K562 (cell line): ENCODE results near the gene CELSR1. TPM values are rescaled to one million over a fixed set of nuclear protein-coding genes. Genes with fewer than 3 reads are reported as not detected.

Experiments
- ATAC-seq: fragments of 200-7000 bp; cut with Tn5 transposase; 3 replicates; pipeline ENCODE4 v1.9.1; 2020; ENCODE audit warnings: moderate library complexity
- BruUV-seq: library from RNA; stranded (reverse); fragments of 400-500 nt; replicated peaks from 2 replicates; lab custom pipeline; 2021; lab: Mats Ljungman, UMichigan
- CTCF ChIA-PET: fragments of 300-600 bp; formaldehyde crosslinking; extraction: SDS; loops from one replicate; lab custom pipeline; 2021; ENCODE audit warnings: low intra/inter-chr PET ratio; lab: Yijun Ruan, JAX
- POLR2A ChIA-PET: fragments of 300-600, 350-650 bp; sonication (Branson Sonifier 250); formaldehyde crosslinking; extraction: SDS; loops from one replicate; lab custom pipeline; 2021; ENCODE audit warnings: antibody characterized with exemption, inconsistent platforms; lab: Yijun Ruan, JAX
- DNase-seq, 4 experiments: peaks; one replicate each; pipeline versions ENCODE4 v3.0.0 to v3.0.0-alpha.2; 2011 to 2018; ENCODE audit warnings: low spot score in 3 of 4, mixed read lengths in 3 of 4; ENCODE audit errors: extremely low read depth in 1 of 4
- FAIRE-seq: peaks from 2 replicates; lab custom pipeline; 2011; peaks lifted over from hg19 to GRCh38; lab: Jason Lieb, UNC
- H2AFZ ChIP-seq: 2 replicates; pipeline ENCODE4 v1.6.0; 2011; ENCODE audit warnings: low read depth, low read length, control low read depth, inconsistent platforms
- H3K27ac ChIP-seq: fragments of 200-600 bp; 3 replicates; pipeline ENCODE4 v1.8.0; 2011; ENCODE audit warnings: low read depth, mild to moderate bottlenecking, control low read depth, inconsistent platforms, low read length, moderate library complexity, mixed read lengths; ENCODE audit errors: extremely low read depth
- H3K27me3 ChIP-seq, 2 experiments: fragments of 300-600 bp in 1 of 2; 2 replicates in 1 of 2; 3 replicates in 1 of 2; pipeline versions ENCODE4 v1.6.0 to v1.8.0; 2011; ENCODE audit warnings: inconsistent platforms in 2 of 2, low read length in 2 of 2, mild to moderate bottlenecking in 1 of 2, mixed read lengths in 1 of 2, moderate library complexity in 1 of 2; ENCODE audit not compliant: control insufficient read depth in 2 of 2, insufficient read depth in 2 of 2
- H3K36me3 ChIP-seq: fragments of 300-600 bp; 3 replicates; pipeline ENCODE4 v1.8.0; 2011; ENCODE audit warnings: mild to moderate bottlenecking, low read length, inconsistent platforms; ENCODE audit not compliant: control insufficient read depth, insufficient read depth
- H3K4me1 ChIP-seq, 2 experiments: fragments of 200-600 bp in 1 of 2; replicated peaks in 1 of 2; 2 replicates in 1 of 2; 3 replicates in 1 of 2; pipeline versions ENCODE4 v1.5.1 to v1.8.0; 2011; ENCODE audit warnings: inconsistent platforms in 2 of 2, low read length in 2 of 2, mild to moderate bottlenecking in 1 of 2, mixed read lengths in 1 of 2, moderate library complexity in 1 of 2; ENCODE audit not compliant: control insufficient read depth in 2 of 2, insufficient read depth in 2 of 2
- H3K4me2 ChIP-seq: 2 replicates; pipeline ENCODE4 v1.6.1; 2011; ENCODE audit warnings: low read length, control low read depth, inconsistent platforms, mixed read lengths; ENCODE audit not compliant: insufficient read depth
- H3K4me3 ChIP-seq: fragments of 200-600 bp; sonication (generic), shearing (Covaris generic); 2 replicates; pipeline ENCODE4 v1.5.1; 2016; ENCODE audit warnings: control low read depth, inconsistent platforms
- H3K79me2 ChIP-seq: fragments of 200-600 bp; 3 replicates; pipeline ENCODE4 v1.8.0; 2011; ENCODE audit warnings: low read length, inconsistent platforms; ENCODE audit not compliant: control insufficient read depth, insufficient read depth
- H3K9ac ChIP-seq, 2 experiments: 2 replicates each; pipeline versions ENCODE4 v1.6.0 to v1.6.1; 2011; ENCODE audit warnings: low read depth in 2 of 2, low read length in 2 of 2, control low read depth in 1 of 2, inconsistent platforms in 1 of 2, mild to moderate bottlenecking in 1 of 2, mixed read lengths in 1 of 2; ENCODE audit not compliant: insufficient read depth in 1 of 2
- H3K9me1 ChIP-seq: one replicate; pipeline ENCODE4 v1.6.0; 2011; ENCODE audit warnings: inconsistent platforms, mild to moderate bottlenecking, low read length, moderate library complexity; ENCODE audit not compliant: control insufficient read depth, insufficient read depth
- H3K9me3 ChIP-seq: replicated peaks from 2 replicates; pipeline ENCODE4 v1.5.1; 2011; ENCODE audit warnings: low read depth, low read length, inconsistent platforms; ENCODE audit not compliant: control insufficient read depth, insufficient read depth
- H4K20me1 ChIP-seq: replicated peaks from 2 replicates; pipeline ENCODE4 v1.6.1; 2011; ENCODE audit warnings: low read length, inconsistent platforms, mixed read lengths; ENCODE audit not compliant: control insufficient read depth, insufficient read depth
- CREB1 ChIP-seq, 2 experiments: sonication (generic) in 1 of 2; formaldehyde crosslinking in 1 of 2; IDR thresholded peaks; 2 replicates each; pipeline versions ENCODE4 v1.6.1 to v1.8.0; 2012 to 2022; ENCODE audit warnings: inconsistent platforms in 1 of 2, mild to moderate bottlenecking in 1 of 2, missing genetic modification reagents in 1 of 2, moderate library complexity in 1 of 2
- NCOA1 ChIP-seq: fragments of 450-650 bp; IDR thresholded peaks from 2 replicates; pipeline ENCODE4 v1.6.1; 2016; ENCODE audit warnings: low read depth
- ZNF217 ChIP-seq: sonication (generic); formaldehyde crosslinking; IDR thresholded peaks from 2 replicates; pipeline ENCODE4 v1.8.0; 2022; ENCODE audit warnings: mild to moderate bottlenecking, missing genetic modification reagents
- ZNF561 ChIP-seq: fragments of 450-650 bp; formaldehyde crosslinking; conservative IDR thresholded peaks from 2 replicates; pipeline ENCODE4 v1.4.0; 2020; ENCODE audit warnings: mild to moderate bottlenecking, moderate library complexity
- WGBS: fragments of 100-300 bp; shearing (Covaris generic); methylation state at CpG from one replicate; pipeline ENCODE4 v1.1.6; 2016; ENCODE audit warnings: low coverage, mixed read lengths; ENCODE audit not compliant: insufficient coverage; ENCODE audit errors: missing lambda C conversion rate; 5-methylcytosine and 5-hydroxymethylcytosine counted together
- in situ Hi-C: fragments of 300-500 bp; cut with MboI; formaldehyde crosslinking; loops from 4 replicates; pipeline ENCODE4 v1.15.0; 2018; ENCODE audit warnings: inconsistent platforms, mixed read lengths
- intact Hi-C: fragments of 100-400 bp; cut with micrococcal nuclease; formaldehyde crosslinking; loops from 2 replicates; pipeline ENCODE4 v1.14.2; 2022
- polyA plus RNA-seq, 8 experiments: library from polyadenylated mRNA; depleted of rRNA in 4 of 8; stranded (reverse) in 5 of 8; unstranded in 3 of 8; fragments of >200 nt; fragmentation: Nextera tagmentation in 2 of 8; fragmentation: Illumina TruSeq in 1 of 8; extraction: Ambion mirVana in 2 of 8; extraction: Trizol in 1 of 8; gene quantifications; 2 replicates each; pipeline versions ENCODE4 v1.2.1 to v1.2.3, GENCODE V29; 2011 to 2014; ENCODE audit warnings: inconsistent platforms in 1 of 8, missing spikeins in 1 of 8
- total RNA-seq, 7 experiments: library from RNA; depleted of rRNA in 6 of 7; stranded (reverse); fragments of >200 nt in 6 of 7; fragmentation: Illumina TruSeq in 2 of 7; extraction: Trizol in 2 of 7; gene quantifications; 2 replicates each; pipeline versions ENCODE4 v1.2.1 to v1.2.3, GENCODE V29; 2011 to 2021; ENCODE audit warnings: low replicate concordance in 1 of 7

Gene CELSR1
- total and polyA plus RNA-seq, 9 of the 15 experiments (the other 6 are each of a cell fraction or from before 2014, with no cell fraction given), result under 0.01 to 0.09 TPM; not detected in 7

DNA sequence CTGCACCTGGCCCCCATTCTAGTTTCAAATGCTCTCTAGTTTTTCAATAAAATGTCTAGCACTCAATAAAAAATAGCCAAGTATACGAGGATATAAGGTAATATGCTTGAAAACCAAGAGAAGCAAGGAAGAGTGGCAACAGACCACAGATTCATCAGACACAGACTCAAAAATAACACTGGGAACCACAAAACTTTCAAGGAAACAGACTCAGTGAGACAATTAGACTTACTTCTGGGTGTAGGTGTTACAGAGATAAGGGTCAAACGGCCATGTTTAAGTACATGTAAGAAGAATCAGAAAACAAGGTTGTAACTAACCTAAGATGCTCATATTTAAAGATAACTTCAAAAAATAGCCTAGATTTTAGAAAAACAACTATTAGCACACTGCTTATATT is 134.9 kb downstream of the CELSR1 start:
- no peak overlapping the region for H3K27ac ChIP-seq
- no peak for DNase-seq
- H4K20me1 ChIP-seq, result 0 out of 2 replicates have a peak, but pooled peaks cover 5% of the 10 kb centered on the region
- H3K79me2 ChIP-seq, result no peaks in the 10 kb centered on the region
- 4% methylated on average over 2 of the region's 2 CpGs for WGBS
- no peaks in the 10 kb centered on the region; a peak in 1 of 5 replicates for H3K4me1 ChIP-seq
- ChIA-PET CTCF (no interaction called here), POLR2A (no interaction called here)
- FAIRE-seq, result no peak
- peaks cover 11 to 49% of the 10 kb centered on the region in 2 experiments for H3K27me3 ChIP-seq
- H3K36me3 ChIP-seq, result no peaks in the 10 kb centered on the region
- no peaks in the 10 kb centered on the region for H3K9me1 ChIP-seq
- intact Hi-C loops, result no loop called here
- no peak for TF ChIP-seq ZNF561 (CRISPR knock-in tag)
- TF ChIP-seq, all 486 proteins: peak for 0
- Histone ChIP-seq H3K9me3 (no peaks in the 10 kb centered on the region), H3K4me2 (no peak overlapping the region), H3K9ac (no peak overlapping the region), H3K4me3 (no peak overlapping the region), H2AFZ (no peak overlapping the region)
- in situ Hi-C loops, result no loop called here
- no TSS peak for BruUV-seq
- no peak for ATAC-seq

DNA sequence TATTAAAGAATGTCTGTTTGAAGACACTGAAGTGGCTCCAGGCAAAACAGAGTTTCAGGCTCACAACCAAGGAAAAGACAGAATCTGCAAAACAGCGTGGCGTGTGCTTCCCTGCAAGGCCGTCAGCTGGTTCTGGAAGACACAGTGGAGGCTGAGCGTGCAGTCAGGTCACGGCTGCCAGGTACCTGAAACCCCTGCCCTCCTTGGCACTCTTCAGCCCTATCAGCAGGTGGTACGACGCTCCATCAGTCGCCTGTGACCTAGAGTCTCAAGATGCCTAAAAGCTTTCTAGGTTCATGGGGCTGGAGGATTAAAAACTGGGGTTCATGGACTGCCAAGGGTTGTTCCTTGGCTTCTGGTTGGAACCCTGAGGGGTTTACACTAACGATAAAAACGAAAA is 136.1 kb downstream of the CELSR1 start:
- Histone ChIP-seq H4K20me1 (0 out of 2 replicates have a peak, but pooled peaks cover 5% of the 10 kb centered on the region), H3K9me1 (no peaks in the 10 kb centered on the region), H3K27me3 (peaks cover 10 to 46% of the 10 kb centered on the region in 2 experiments), H3K4me2 (no peak overlapping the region), H3K27ac (no peak overlapping the region), H3K79me2 (no peaks in the 10 kb centered on the region), H2AFZ (no peak overlapping the region), H3K9ac (no peak overlapping the region), H3K36me3 (no peaks in the 10 kb centered on the region), H3K4me1 (no peaks in the 10 kb centered on the region), H3K9me3 (no peaks in the 10 kb centered on the region), H3K4me3 (no peak overlapping the region)
- POLR2A ChIA-PET, result no interaction called here
- no TSS peak for BruUV-seq
- TF ChIP-seq ZNF217 (CRISPR knock-in tag), result no peak
- no peak for TF ChIP-seq CREB1 (IDR thresholded peaks at IDR 0.05)
- no peak for TF ChIP-seq CREB1 (CRISPR knock-in tag; IDR thresholded peaks at IDR 0.05)
- no peak for TF ChIP-seq NCOA1
- WGBS, result 3% methylated on average over 8 of the region's 10 CpGs
- intact Hi-C loops, result no loop called here
- in situ Hi-C loops, result no loop called here
- CTCF ChIA-PET, result no interaction called here
- ATAC-seq, result no peak
- no peak for DNase-seq
- FAIRE-seq, result no peak
